ENCODE results near the gene TRAPPC12. TPM values are rescaled to one million over a fixed set of nuclear protein-coding genes. Genes with fewer than 3 reads are reported as not detected.
A peak's percentile ranks its signal among the peaks of the same experiment; 100 is the strongest.
"Not testable (repeated sequence)": the region's sequence is repeated elsewhere in the genome, so short reads cannot be mapped to it uniquely, and the experiment has no call there.

Gene TRAPPC12
- total RNA-seq, 2 experiments from 2014 or later = 86.2 to 88.4 TPM

- ATAC-seq (no peak), DNase-seq (no peak)
- ChIA-PET CTCF (no interaction called here), POLR2A (no interaction called here)
- H3K9me3 Mint-ChIP-seq (ENCODE audit: insufficient read depth) = no peaks in the 10 kb centered on the region
- no peaks in the 10 kb centered on the region for H3K36me3 Mint-ChIP-seq (ENCODE audit: low read depth)
- no peaks in the 10 kb centered on the region for H3K27me3 Mint-ChIP-seq (ENCODE audit: low read depth)
- no peak overlapping the region for H3K4me3 Mint-ChIP-seq
- H3K4me1 Mint-ChIP-seq (ENCODE audit: low read depth) = peaks cover 9% of the 10 kb centered on the region
- no peak overlapping the region for H3K27ac Mint-ChIP-seq
Measured at GRCh38 chr2:3488855-3489763, 109.6 kb downstream of the TRAPPC12 start.

- POLR2A ChIA-PET = no interaction called here
- H3K36me3 Mint-ChIP-seq (ENCODE audit: low read depth) = no peaks in the 10 kb centered on the region
- CTCF ChIA-PET = no interaction called here
- ATAC-seq (no peak), DNase-seq (no peak)
- peaks cover 9% of the 10 kb centered on the region for H3K4me1 Mint-ChIP-seq (ENCODE audit: low read depth)
- no peak overlapping the region for H3K27ac Mint-ChIP-seq
- H3K9me3 Mint-ChIP-seq (ENCODE audit: insufficient read depth) = no peaks in the 10 kb centered on the region
- no peak overlapping the region for H3K4me3 Mint-ChIP-seq
- H3K27me3 Mint-ChIP-seq (ENCODE audit: low read depth) = no peaks in the 10 kb centered on the region
Measured at GRCh38 chr2:3489764-3490115, 110.2 kb downstream of the TRAPPC12 start.

GRCh38 chr2:3490191-3491170 is 111.0 kb downstream of the TRAPPC12 start:
- DNase-seq = no peak
- H3K27me3 Mint-ChIP-seq (ENCODE audit: low read depth) = no peaks in the 10 kb centered on the region
- no peaks in the 10 kb centered on the region for H3K36me3 Mint-ChIP-seq (ENCODE audit: low read depth)
- H3K27ac Mint-ChIP-seq = no peak overlapping the region
- ChIA-PET CTCF (no interaction called here), POLR2A (no interaction called here)
- ATAC-seq = peak; percentile 28
- no peak overlapping the region for H3K4me3 Mint-ChIP-seq
- H3K4me1 Mint-ChIP-seq (ENCODE audit: low read depth) = peaks cover 9% of the 10 kb centered on the region
- H3K9me3 Mint-ChIP-seq (ENCODE audit: insufficient read depth) = no peaks in the 10 kb centered on the region

- no peaks in the 10 kb centered on the region for H3K36me3 Mint-ChIP-seq (ENCODE audit: low read depth)
- ATAC-seq (peak; percentile 22), DNase-seq (no peak)
- no peak overlapping the region for H3K27ac Mint-ChIP-seq
- H3K4me1 Mint-ChIP-seq (ENCODE audit: low read depth) = peaks cover 9% of the 10 kb centered on the region
- H3K9me3 Mint-ChIP-seq (ENCODE audit: insufficient read depth) = no peaks in the 10 kb centered on the region
- no peaks in the 10 kb centered on the region for H3K27me3 Mint-ChIP-seq (ENCODE audit: low read depth)
- no peak overlapping the region for H3K4me3 Mint-ChIP-seq
- ChIA-PET CTCF (no interaction called here), POLR2A (no interaction called here)
Measured at GRCh38 chr2:3491306-3491705, 111.8 kb downstream of the TRAPPC12 start.

- Mint-ChIP-seq H3K36me3 (ENCODE audit: low read depth) (no peaks in the 10 kb centered on the region), H3K27me3 (ENCODE audit: low read depth) (no peaks in the 10 kb centered on the region), H3K4me1 (ENCODE audit: low read depth) (peaks cover 9% of the 10 kb centered on the region), H3K9me3 (ENCODE audit: insufficient read depth) (no peaks in the 10 kb centered on the region), H3K27ac (no peak overlapping the region), H3K4me3 (no peak overlapping the region)
- ATAC-seq (no peak), DNase-seq (no peak)
- ChIA-PET POLR2A (no interaction called here), CTCF (no interaction called here)
Measured at GRCh38 chr2:3491716-3492474, 112.4 kb downstream of the TRAPPC12 start.

GRCh38 chr2:3492475-3492787 is 112.9 kb downstream of the TRAPPC12 start:
- ATAC-seq; H3K4me3 Mint-ChIP-seq; H3K4me1 Mint-ChIP-seq (ENCODE audit: low read depth); H3K36me3 Mint-ChIP-seq (ENCODE audit: low read depth); H3K9me3 Mint-ChIP-seq (ENCODE audit: insufficient read depth); DNase-seq; POLR2A ChIA-PET; H3K27me3 Mint-ChIP-seq (ENCODE audit: low read depth); CTCF ChIA-PET; H3K27ac Mint-ChIP-seq: not testable (repeated sequence)

- Mint-ChIP-seq H3K9me3 (ENCODE audit: insufficient read depth) (no peaks in the 10 kb centered on the region), H3K4me1 (ENCODE audit: low read depth) (peaks cover 9% of the 10 kb centered on the region), H3K4me3 (no peak overlapping the region), H3K36me3 (ENCODE audit: low read depth) (no peaks in the 10 kb centered on the region), H3K27ac (no peak overlapping the region), H3K27me3 (ENCODE audit: low read depth) (no peaks in the 10 kb centered on the region)
- DNase-seq (no peak), ATAC-seq (no peak)
- ChIA-PET POLR2A (no interaction called here), CTCF (no interaction called here)
Measured at GRCh38 chr2:3492951-3493614, 113.6 kb downstream of the TRAPPC12 start.

- Mint-ChIP-seq H3K27me3 (ENCODE audit: low read depth) (no peaks in the 10 kb centered on the region), H3K27ac (no peak overlapping the region), H3K4me1 (ENCODE audit: low read depth) (peaks cover 9% of the 10 kb centered on the region), H3K9me3 (ENCODE audit: insufficient read depth) (no peaks in the 10 kb centered on the region), H3K4me3 (no peak overlapping the region), H3K36me3 (ENCODE audit: low read depth) (no peaks in the 10 kb centered on the region)
- POLR2A ChIA-PET = no interaction called here
- DNase-seq (no peak), ATAC-seq (no peak)
- CTCF ChIA-PET = no interaction called here
Measured at GRCh38 chr2:3493615-3494007, 114.1 kb downstream of the TRAPPC12 start.

GRCh38 chr2:3494984-3495666 is 115.6 kb downstream of the TRAPPC12 start:
- Mint-ChIP-seq H3K9me3 (ENCODE audit: insufficient read depth) (no peaks in the 10 kb centered on the region), H3K4me1 (ENCODE audit: low read depth) (peaks cover 9% of the 10 kb centered on the region), H3K27ac (no peak overlapping the region), H3K27me3 (ENCODE audit: low read depth) (no peaks in the 10 kb centered on the region), H3K36me3 (ENCODE audit: low read depth) (no peaks in the 10 kb centered on the region), H3K4me3 (no peak overlapping the region)
- CTCF ChIA-PET = no interaction called here
- POLR2A ChIA-PET = no interaction called here
- no peak for DNase-seq
- ATAC-seq = no peak

- H3K4me3 Mint-ChIP-seq; H3K9me3 Mint-ChIP-seq (ENCODE audit: insufficient read depth); DNase-seq; H3K4me1 Mint-ChIP-seq (ENCODE audit: low read depth); H3K27ac Mint-ChIP-seq; CTCF ChIA-PET; POLR2A ChIA-PET; H3K27me3 Mint-ChIP-seq (ENCODE audit: low read depth); H3K36me3 Mint-ChIP-seq (ENCODE audit: low read depth); ATAC-seq: not testable (repeated sequence)
Measured at GRCh38 chr2:3496708-3497080, 117.2 kb downstream of the TRAPPC12 start.

GRCh38 chr2:3498783-3499394 is 119.4 kb downstream of the TRAPPC12 start:
- ATAC-seq (no peak), DNase-seq (no peak)
- H3K9me3 Mint-ChIP-seq (ENCODE audit: insufficient read depth) = no peaks in the 10 kb centered on the region
- no peaks in the 10 kb centered on the region for H3K4me1 Mint-ChIP-seq (ENCODE audit: low read depth)
- no peak overlapping the region for H3K4me3 Mint-ChIP-seq
- H3K36me3 Mint-ChIP-seq (ENCODE audit: low read depth) = peaks cover 5% of the 10 kb centered on the region
- CTCF ChIA-PET = no interaction called here
- POLR2A ChIA-PET = no interaction called here
- H3K27ac Mint-ChIP-seq = no peak overlapping the region
- no peaks in the 10 kb centered on the region for H3K27me3 Mint-ChIP-seq (ENCODE audit: low read depth)

All from activated CD8-positive, alpha-beta T cell treated with anti-CD3 and anti-CD28 coated beads, Interleukin-2, amount 10 ng/mL, durations not matched to agents 7 days and 5 days (primary cell).